MM.1S (cell line): ENCODE data around the gene GFM1.
A peak's percentile ranks its signal among the peaks of the same experiment; 100 is the strongest.

Source experiments
- DNase-seq: peaks from one replicate; pipeline ENCODE4 v3.0.0-alpha.2; 2015
- H2AFZ ChIP-seq: fragments of 300-600 bp; sonication (generic); 2 replicates; pipeline ENCODE4 v1.6.0; 2016; ENCODE audit warnings: antibody characterized with exemption, low read length
- H3F3A ChIP-seq: fragments of 300-600 bp; sonication (generic); 2 replicates; pipeline ENCODE4 v1.6.1; 2016; ENCODE audit warnings: mild to moderate bottlenecking, antibody characterized with exemption, low read length, moderate library complexity, mixed read lengths; ENCODE audit not compliant: insufficient read depth
- H3K27ac ChIP-seq: fragments of 300-600 bp; sonication (generic); 2 replicates; pipeline ENCODE4 v1.5.1; 2016; ENCODE audit warnings: mild to moderate bottlenecking, low read length
- H3K27me3 ChIP-seq: fragments of 300-600 bp; sonication (generic); replicated peaks from 2 replicates; pipeline ENCODE4 v1.6.0; 2016; ENCODE audit warnings: low read length; ENCODE audit not compliant: insufficient read depth
- H3K36me3 ChIP-seq: fragments of 300-600 bp; sonication (generic); replicated peaks from 2 replicates; pipeline ENCODE4 v1.6.1; 2016; ENCODE audit warnings: mild to moderate bottlenecking, low read length, mixed read lengths; ENCODE audit not compliant: insufficient read depth
- H3K4me1 ChIP-seq: fragments of 300-600 bp; sonication (generic); 2 replicates; pipeline ENCODE4 v1.6.1; 2016; ENCODE audit warnings: low read length, mixed read lengths
- H3K4me2 ChIP-seq: fragments of 300-600 bp; sonication (generic); 2 replicates; pipeline ENCODE4 v1.6.0; 2016; ENCODE audit warnings: low read depth, low read length
- H3K4me3 ChIP-seq: fragments of 300-600 bp; sonication (generic); 2 replicates; pipeline ENCODE4 v1.5.1; 2016; ENCODE audit warnings: low read length, mixed read lengths
- H3K79me2 ChIP-seq: fragments of 300-600 bp; sonication (generic); 2 replicates; pipeline ENCODE4 v1.6.1; 2016; ENCODE audit warnings: mixed run types, low read length, mixed read lengths
- H3K9ac ChIP-seq: fragments of 300-600 bp; sonication (generic); 2 replicates; pipeline ENCODE4 v1.6.1; 2016; ENCODE audit warnings: low read length, mixed read lengths
- H3K9me2 ChIP-seq: fragments of 300-600 bp; sonication (generic); replicated peaks from 2 replicates; pipeline ENCODE4 v1.6.1; 2016; ENCODE audit warnings: mild to moderate bottlenecking, low read length, mixed read lengths; ENCODE audit not compliant: insufficient read depth
- H3K9me3 ChIP-seq: fragments of 300-600 bp; sonication (generic); replicated peaks from 2 replicates; pipeline ENCODE4 v1.6.1; 2016; ENCODE audit warnings: mild to moderate bottlenecking, low read length, mixed read lengths; ENCODE audit not compliant: insufficient read depth
- H4K20me1 ChIP-seq: fragments of 300-600 bp; sonication (generic); 2 replicates; pipeline ENCODE4 v1.6.1; 2016; ENCODE audit warnings: mild to moderate bottlenecking, low read length, moderate library complexity, mixed read lengths; ENCODE audit not compliant: insufficient read depth
- CTCF ChIP-seq: fragments of 300-600 bp; sonication (generic); IDR thresholded peaks from 2 replicates; pipeline ENCODE4 v1.5.1; 2016; ENCODE audit warnings: antibody characterized with exemption, low read length, mixed read lengths
- EZH2 ChIP-seq: fragments of 300-600 bp; sonication (generic); optimal IDR thresholded peaks from 2 replicates; pipeline ENCODE3; 2017; ENCODE audit warnings: low read depth, mild to moderate bottlenecking, antibody characterized with exemption, low read length, mixed read lengths
- EZH2phosphoT487 ChIP-seq: fragments of 300-600 bp; sonication (generic); IDR thresholded peaks from 2 replicates; pipeline ENCODE4 v1.6.1; 2018; ENCODE audit warnings: antibody characterized with exemption, low read length

The GFM1 gene

GRCh38 chr3:158668506-158668905 lies 24.2 kb downstream of the GFM1 start:
- no peak for DNase-seq
- Histone ChIP-seq H3K79me2 (peaks cover 12% of the 10 kb centered on the region), H3K36me3 (peaks cover 8% of the 10 kb centered on the region; the same call in 1 of the 2 replicates)

GRCh38 chr3:158671821-158672214 lies 27.5 kb downstream of the GFM1 start:
- peak; percentile 24 for DNase-seq
- peak overlapping the region; percentile 66 for H3K4me3 ChIP-seq

More at GRCh38 chr3:158668506-158668905, 24.2 kb downstream of the GFM1 start:
- H3K9ac ChIP-seq: no peak overlapping the region
- H3K4me1 ChIP-seq: peaks cover 9% of the 10 kb centered on the region; the same call in 1 of the 2 replicates
- no peaks in the 10 kb centered on the region for H3K9me2 ChIP-seq
- H2AFZ ChIP-seq: no peak overlapping the region
- no peak overlapping the region for H3K27ac ChIP-seq
- no peaks in the 10 kb centered on the region for H3K9me3 ChIP-seq
- H3K4me2 ChIP-seq: no peak overlapping the region
- TF ChIP-seq CTCF (no peak), EZH2phosphoT487 (no peak), EZH2 (no peak)
- H4K20me1 ChIP-seq: no peaks in the 10 kb centered on the region
- H3K27me3 ChIP-seq: no peaks in the 10 kb centered on the region
- H3K4me3 ChIP-seq: no peak overlapping the region
- H3F3A ChIP-seq: peaks cover 20% of the 10 kb centered on the region

GRCh38 chr3:158672215-158673176 lies 28.2 kb downstream of the GFM1 start, which contains the start of gene LXN:
Gene LXN, minus strand, starts transcription at chr3:158672648. Its CDS starts 170 bp downstream, at chr3:158672478.
- H3K36me3 ChIP-seq: no peaks in the 10 kb centered on the region; the same call in 1 of the 2 replicates
- no peaks in the 10 kb centered on the region for H3K27me3 ChIP-seq
- H3K9me2 ChIP-seq: no peaks in the 10 kb centered on the region
- peak within 1 kb of the TSS; percentile 62 for H3K4me2 ChIP-seq
- peak within 1 kb of the TSS; percentile 68; the same call in 1 of the 2 replicates for H3K27ac ChIP-seq
- peak; percentile 97 for DNase-seq
- H2AFZ ChIP-seq: peak within 1 kb of the TSS; percentile 78
- H3F3A ChIP-seq: peaks cover 20% of the 10 kb centered on the region
- H3K9ac ChIP-seq: peak within 1 kb of the TSS; percentile 52
- H3K79me2 ChIP-seq: peaks cover 12% of the 10 kb centered on the region; the same call in 1 of the 2 replicates
- H3K4me3 ChIP-seq: peak within 1 kb of the TSS; percentile 66
- TF ChIP-seq EZH2phosphoT487 (no peak), EZH2 (no peak), CTCF (peak; percentile 89)
- H3K9me3 ChIP-seq: no peaks in the 10 kb centered on the region
- H4K20me1 ChIP-seq: no peaks in the 10 kb centered on the region
- H3K4me1 ChIP-seq: peaks cover 9% of the 10 kb centered on the region; the same call in 1 of the 2 replicates

More at GRCh38 chr3:158671821-158672214, 27.5 kb downstream of the GFM1 start:
- TF ChIP-seq EZH2 (no peak), CTCF (no peak), EZH2phosphoT487 (no peak)
- Histone ChIP-seq H3F3A (peaks cover 20% of the 10 kb centered on the region), H3K9ac (peak overlapping the region; percentile 52), H3K9me3 (no peaks in the 10 kb centered on the region), H3K79me2 (peaks cover 12% of the 10 kb centered on the region; the same call in 1 of the 2 replicates), H2AFZ (peak overlapping the region; percentile 78), H3K27ac (peak overlapping the region; percentile 68; the same call in 1 of the 2 replicates), H3K27me3 (no peaks in the 10 kb centered on the region), H3K4me1 (peaks cover 9% of the 10 kb centered on the region; the same call in 1 of the 2 replicates), H4K20me1 (no peaks in the 10 kb centered on the region), H3K9me2 (no peaks in the 10 kb centered on the region), H3K36me3 (peaks cover 1% of the 10 kb centered on the region; the same call in 1 of the 2 replicates), H3K4me2 (peak overlapping the region; percentile 62)
